ENCODE measurements around the gene LSAMP.

- TF ChIP-seq CTCF (IDR thresholded peaks at IDR 0.05) (no peak), EZH2 (IDR thresholded peaks at IDR 0.05; ENCODE audit: borderline replicate concordance, insufficient read depth, low read depth, low read length, poor library complexity, severe bottlenecking) (no peak)
Observed at GRCh38 chr3:115930168-115930567, 515.1 kb downstream of the LSAMP start.
